Ramos (cell line): ENCODE measurements around the gene HOXD10.

Experiments
- in situ Hi-C: fragments of 300-500 bp; cut with MboI; formaldehyde crosslinking; loops from one replicate; pipeline ENCODE4 v1.14.3; 2022; ENCODE audit warnings: low sequenced_read_pairs; ENCODE audit not compliant: unreplicated experiment

The HOXD10 gene

GRCh38 chr2:176081837-176082524, 34.6 kb upstream of the HOXD10 start:
- in situ Hi-C loops: no loop called here

GRCh38 chr2:176082525-176082823, 34.1 kb upstream of the HOXD10 start:
- in situ Hi-C loops: no loop called here

GRCh38 chr2:176082824-176083751, 33.5 kb upstream of the HOXD10 start:
- in situ Hi-C loops: no loop called here

- in situ Hi-C loops: no loop called here
Measured at GRCh38 chr2:176083796-176084261, 32.7 kb upstream of the HOXD10 start, which contains the start of gene EVX2. Gene EVX2, minus strand, starts transcription at chr2:176083962. Its CDS starts 186 bp downstream, at chr2:176083776.

- in situ Hi-C loops: no loop called here
Measured at GRCh38 chr2:176084611-176085119, 31.9 kb upstream of the HOXD10 start.

GRCh38 chr2:176085120-176085788, 31.3 kb upstream of the HOXD10 start:
- in situ Hi-C loops: no loop called here

- in situ Hi-C loops: no loop called here
Measured at GRCh38 chr2:176085861-176086771, 30.5 kb upstream of the HOXD10 start.

GRCh38 chr2:176087330-176088047, 29.1 kb upstream of the HOXD10 start:
- in situ Hi-C loops: no loop called here

GRCh38 chr2:176088048-176088936, 28.3 kb upstream of the HOXD10 start:
- in situ Hi-C loops: no loop called here

GRCh38 chr2:176088937-176089842, 27.4 kb upstream of the HOXD10 start:
- in situ Hi-C loops: no loop called here

- in situ Hi-C loops: loop anchor here (10.0 kb wide), 1 partner anchor 405 kb away; no protein-coding TSS in a partner anchor
Measured at GRCh38 chr2:176089843-176090395, 26.7 kb upstream of the HOXD10 start.

GRCh38 chr2:176090862-176091261, 25.7 kb upstream of the HOXD10 start:
- in situ Hi-C loops: loop anchor here (10.0 kb wide), 1 partner anchor 406 kb away; no protein-coding TSS in a partner anchor

- in situ Hi-C loops: loop anchor here (10.0 kb wide), 1 partner anchor 407 kb away; no protein-coding TSS in a partner anchor
Measured at GRCh38 chr2:176091329-176092258, 25.0 kb upstream of the HOXD10 start.

- in situ Hi-C loops: loop anchor here (10.0 kb wide), 1 partner anchor 408 kb away; no protein-coding TSS in a partner anchor
Measured at GRCh38 chr2:176092270-176093144, 24.1 kb upstream of the HOXD10 start, which contains the start of gene HOXD13. Gene HOXD13, plus strand, starts transcription at chr2:176092721. Its CDS starts 170 bp downstream, at chr2:176092891.
